ENCODE results near the gene KDM4F. TPM values are rescaled to one million over a fixed set of nuclear protein-coding genes. Genes with fewer than 3 reads are reported as not detected.
"Not testable (repeated sequence)": the region's sequence is repeated elsewhere in the genome, so short reads cannot be mapped to it uniquely, and the experiment has no call there.

Gene KDM4F
- total RNA-seq, 1 experiment from 2014 or later = not detected

DNA sequence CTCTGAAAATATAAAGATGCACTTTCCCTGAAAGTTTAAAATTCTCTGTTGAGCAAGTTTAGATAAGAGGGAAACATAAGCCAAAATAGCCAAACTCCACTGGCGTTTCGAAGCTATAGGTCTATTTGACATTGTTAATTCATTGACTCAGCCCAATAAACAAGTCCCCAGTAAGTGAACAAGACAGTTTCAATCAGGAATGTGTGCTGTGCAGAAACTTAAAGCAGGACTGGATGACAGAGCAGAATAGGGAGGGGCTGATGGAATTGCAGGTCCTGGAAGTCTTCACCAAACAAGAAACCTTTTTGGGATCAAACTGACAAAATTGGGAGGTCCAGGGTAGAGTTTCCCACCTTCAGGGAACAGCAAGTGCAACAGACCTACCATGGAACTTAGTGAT lies 33.1 kb upstream of the KDM4F start:
- CTCF ChIA-PET = interaction anchor here (0.5 to 1.5 kb wide), 2 partner anchors 12 to 1130 kb away, joined by 3 to 4 read pairs; no protein-coding TSS in a partner anchor
- DNase-seq = no peak
- no peaks in the 10 kb centered on the region for H3K4me1 Mint-ChIP-seq (ENCODE audit: low read depth, unreplicated experiment)
- TF ChIP-seq, protein P1, sequence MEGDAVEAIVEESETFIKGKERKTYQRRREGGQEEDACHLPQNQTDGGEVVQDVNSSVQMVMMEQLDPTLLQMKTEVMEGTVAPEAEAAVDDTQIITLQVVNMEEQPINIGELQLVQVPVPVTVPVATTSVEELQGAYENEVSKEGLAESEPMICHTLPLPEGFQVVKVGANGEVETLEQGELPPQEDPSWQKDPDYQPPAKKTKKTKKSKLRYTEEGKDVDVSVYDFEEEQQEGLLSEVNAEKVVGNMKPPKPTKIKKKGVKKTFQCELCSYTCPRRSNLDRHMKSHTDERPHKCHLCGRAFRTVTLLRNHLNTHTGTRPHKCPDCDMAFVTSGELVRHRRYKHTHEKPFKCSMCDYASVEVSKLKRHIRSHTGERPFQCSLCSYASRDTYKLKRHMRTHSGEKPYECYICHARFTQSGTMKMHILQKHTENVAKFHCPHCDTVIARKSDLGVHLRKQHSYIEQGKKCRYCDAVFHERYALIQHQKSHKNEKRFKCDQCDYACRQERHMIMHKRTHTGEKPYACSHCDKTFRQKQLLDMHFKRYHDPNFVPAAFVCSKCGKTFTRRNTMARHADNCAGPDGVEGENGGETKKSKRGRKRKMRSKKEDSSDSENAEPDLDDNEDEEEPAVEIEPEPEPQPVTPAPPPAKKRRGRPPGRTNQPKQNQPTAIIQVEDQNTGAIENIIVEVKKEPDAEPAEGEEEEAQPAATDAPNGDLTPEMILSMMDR (IDR thresholded peaks at IDR 0.05; ENCODE audit: unreplicated experiment) = no peak
- no peaks in the 10 kb centered on the region for H3K9me3 Mint-ChIP-seq (ENCODE audit: low read depth, unreplicated experiment)
- no TSS peak for BruUV-seq (replicated peaks)
- no peak overlapping the region for H3K4me3 Mint-ChIP-seq (ENCODE audit: low read depth, unreplicated experiment)
- intact Hi-C loops (cut with micrococcal nuclease; ENCODE audit: unreplicated experiment) = no loop called here
- no peak overlapping the region for H3K27ac Mint-ChIP-seq (ENCODE audit: unreplicated experiment)
- no peaks in the 10 kb centered on the region for H3K27me3 Mint-ChIP-seq (ENCODE audit: unreplicated experiment)
- H3K36me3 Mint-ChIP-seq (ENCODE audit: insufficient read depth, unreplicated experiment) = no peaks in the 10 kb centered on the region

DNA sequence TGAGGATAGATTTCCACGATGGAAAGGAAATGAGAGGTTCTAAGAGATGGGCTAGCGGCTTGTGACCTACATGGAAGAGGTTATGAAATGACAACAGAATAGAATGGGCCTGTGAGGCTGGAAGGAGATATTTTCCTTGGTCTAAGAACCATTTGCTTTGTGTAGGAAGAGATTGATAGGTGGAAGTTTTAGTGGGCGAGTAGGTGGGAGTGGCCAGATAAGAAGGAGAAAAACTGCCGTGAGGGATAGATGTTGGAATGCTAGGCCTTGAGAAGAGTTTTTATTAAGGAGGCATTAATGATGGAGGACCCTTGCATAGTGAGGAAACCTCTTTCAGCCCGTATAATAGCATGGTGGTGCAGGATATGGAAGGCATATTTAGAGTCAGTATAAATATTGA lies 27.8 kb upstream of the KDM4F start:
- H3K36me3 Mint-ChIP-seq (ENCODE audit: insufficient read depth, unreplicated experiment); H3K4me3 Mint-ChIP-seq (ENCODE audit: low read depth, unreplicated experiment); H3K27me3 Mint-ChIP-seq (ENCODE audit: unreplicated experiment); H3K9me3 Mint-ChIP-seq (ENCODE audit: low read depth, unreplicated experiment); H3K4me1 Mint-ChIP-seq (ENCODE audit: low read depth, unreplicated experiment); intact Hi-C loops (cut with micrococcal nuclease; ENCODE audit: unreplicated experiment); BruUV-seq (replicated peaks); CTCF ChIA-PET; DNase-seq; H3K27ac Mint-ChIP-seq (ENCODE audit: unreplicated experiment): not testable (repeated sequence)

DNA sequence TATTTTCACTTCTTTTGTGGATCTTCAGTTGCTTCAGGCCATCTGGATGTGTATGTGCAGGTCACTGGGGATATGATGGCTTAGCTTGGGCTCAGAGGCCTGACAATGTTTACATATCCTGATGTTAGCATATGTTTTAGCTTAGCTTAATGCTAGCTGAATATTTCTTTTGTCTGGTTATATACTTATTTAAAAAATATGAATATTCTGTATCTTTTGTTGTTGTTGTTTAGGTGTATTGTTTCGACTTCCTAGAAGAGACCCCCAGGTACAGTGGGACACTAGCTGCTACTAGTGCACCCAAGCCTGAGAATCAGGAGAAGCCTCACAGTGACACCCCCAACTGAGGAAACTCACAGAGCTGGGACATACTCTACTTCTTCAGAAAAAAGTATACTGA lies 24.3 kb upstream of the KDM4F start, which contains the start of gene KDM4E:
TSS of gene KDM4E (plus strand) at position 301 of the 400 bp plus-strand sequence. CDS start 300 bp downstream, outside the sequence.
- TF ChIP-seq, protein P1 (IDR thresholded peaks at IDR 0.05; ENCODE audit: unreplicated experiment) = no peak
- no peaks in the 10 kb centered on the region for H3K9me3 Mint-ChIP-seq (ENCODE audit: low read depth, unreplicated experiment)
- BruUV-seq (replicated peaks) = no TSS peak
- H3K36me3 Mint-ChIP-seq (ENCODE audit: insufficient read depth, unreplicated experiment) = no peaks in the 10 kb centered on the region
- CTCF ChIA-PET = no interaction called here
- intact Hi-C loops (cut with micrococcal nuclease; ENCODE audit: unreplicated experiment) = no loop called here
- H3K4me1 Mint-ChIP-seq (ENCODE audit: low read depth, unreplicated experiment) = no peaks in the 10 kb centered on the region
- DNase-seq = no peak
- H3K27me3 Mint-ChIP-seq (ENCODE audit: unreplicated experiment) = no peaks in the 10 kb centered on the region
- no peak within 1 kb of the TSS for H3K27ac Mint-ChIP-seq (ENCODE audit: unreplicated experiment)
- H3K4me3 Mint-ChIP-seq (ENCODE audit: low read depth, unreplicated experiment) = no peak within 1 kb of the TSS

DNA sequence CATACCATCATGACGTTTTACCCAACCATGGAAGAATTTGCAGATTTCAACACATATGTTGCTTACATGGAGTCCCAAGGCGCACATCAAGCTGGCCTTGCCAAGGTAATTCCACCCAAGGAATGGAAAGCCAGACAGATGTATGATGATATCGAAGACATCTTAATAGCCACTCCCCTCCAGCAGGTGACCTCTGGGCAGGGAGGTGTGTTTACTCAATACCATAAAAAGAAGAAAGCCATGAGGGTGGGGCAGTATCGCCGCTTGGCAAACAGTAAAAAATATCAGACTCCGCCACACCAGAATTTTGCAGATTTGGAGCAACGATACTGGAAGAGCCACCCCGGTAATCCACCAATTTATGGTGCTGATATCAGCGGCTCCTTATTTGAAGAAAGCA lies 23.6 kb upstream of the KDM4F start:
- H3K4me3 Mint-ChIP-seq (ENCODE audit: low read depth, unreplicated experiment); BruUV-seq (replicated peaks); H3K36me3 Mint-ChIP-seq (ENCODE audit: insufficient read depth, unreplicated experiment); DNase-seq; H3K27ac Mint-ChIP-seq (ENCODE audit: unreplicated experiment); H3K27me3 Mint-ChIP-seq (ENCODE audit: unreplicated experiment); H3K9me3 Mint-ChIP-seq (ENCODE audit: low read depth, unreplicated experiment); H3K4me1 Mint-ChIP-seq (ENCODE audit: low read depth, unreplicated experiment); intact Hi-C loops (cut with micrococcal nuclease; ENCODE audit: unreplicated experiment); CTCF ChIA-PET: not testable (repeated sequence)

DNA sequence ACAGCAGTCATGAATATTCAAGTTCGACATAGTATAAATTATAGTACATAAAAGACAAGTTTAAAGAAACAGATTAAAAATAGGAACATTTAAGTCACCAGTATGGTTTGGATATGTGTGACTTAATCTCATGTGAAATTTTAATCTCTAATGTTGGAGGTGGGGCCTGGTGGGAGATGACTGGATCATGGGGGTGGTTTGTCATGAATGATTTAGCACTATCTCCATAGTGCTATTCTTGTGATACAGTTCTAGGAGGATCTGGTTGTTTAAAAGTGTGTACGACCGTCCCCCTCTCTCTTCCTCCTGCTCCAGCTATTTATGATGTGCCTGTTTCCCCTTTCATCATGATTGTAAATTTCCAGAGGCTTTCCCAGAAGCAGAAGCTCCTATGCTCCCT lies 20.9 kb upstream of the KDM4F start:
- Mint-ChIP-seq H3K4me3 (ENCODE audit: low read depth, unreplicated experiment) (no peak overlapping the region), H3K9me3 (ENCODE audit: low read depth, unreplicated experiment) (no peaks in the 10 kb centered on the region), H3K36me3 (ENCODE audit: insufficient read depth, unreplicated experiment) (no peaks in the 10 kb centered on the region), H3K27me3 (ENCODE audit: unreplicated experiment) (peaks cover 17% of the 10 kb centered on the region), H3K27ac (ENCODE audit: unreplicated experiment) (no peak overlapping the region), H3K4me1 (ENCODE audit: low read depth, unreplicated experiment) (no peaks in the 10 kb centered on the region)
- intact Hi-C loops (cut with micrococcal nuclease; ENCODE audit: unreplicated experiment) = no loop called here
- TF ChIP-seq, protein P1 (IDR thresholded peaks at IDR 0.05; ENCODE audit: unreplicated experiment) = no peak
- CTCF ChIA-PET = no interaction called here
- no TSS peak for BruUV-seq (replicated peaks)
- DNase-seq = no peak

Data from Calu3 (cell line).